Transverse colon (tissue), 4 donors: ENCODE data around the gene PPIAL4G. TPM values are rescaled to one million over a fixed set of nuclear protein-coding genes. Genes with fewer than 3 reads are reported as not detected.
"Not testable (repeated sequence)": the region's sequence is repeated elsewhere in the genome, so short reads cannot be mapped to it uniquely, and the experiment has no call there.

Experiments
- DNase-seq: peaks from one replicate; pipeline ENCODE4 v3.0.0-alpha.2; 2019
- H3K27ac ChIP-seq, 4 donors: fragments of 200-600 bp; sonication (generic); 2 replicates each; pipeline ENCODE4 v1.5.1; 2016 to 2018; ENCODE audit warnings: inconsistent platforms in 4 of 4
- H3K27me3 ChIP-seq: fragments of 200-600 bp; sonication (generic); 2 replicates; pipeline ENCODE4 v1.5.1; 2017; ENCODE audit warnings: inconsistent platforms
- H3K36me3 ChIP-seq, 4 donors: fragments of 200-600 bp; sonication (generic); 2 replicates each; pipeline ENCODE4 v1.5.1; 2017 to 2019; ENCODE audit warnings: inconsistent platforms in 4 of 4
- H3K4me1 ChIP-seq, 4 donors: fragments of 200-600 bp; sonication (generic); 2 replicates each; pipeline ENCODE4 v1.5.1; 2017 to 2020; ENCODE audit warnings: inconsistent platforms in 4 of 4
- H3K4me3 ChIP-seq, 4 donors: fragments of 200-600 bp; sonication (generic); 1 replicate in 1 of 4; 2 replicates in 3 of 4; pipeline versions ENCODE4 v1.5.1 to v1.6.1; 2017 to 2019; ENCODE audit warnings: inconsistent platforms in 4 of 4
- H3K9me3 ChIP-seq, 2 donors: fragments of 200-600 bp; sonication (generic); 2 replicates each; pipeline ENCODE4 v1.5.1; 2017 to 2019; ENCODE audit warnings: inconsistent platforms in 2 of 2
- POLR2A ChIP-seq: fragments of 450-650 bp; IDR thresholded peaks from one replicate; pipeline ENCODE4 v1.6.1; 2016; ENCODE audit warnings: antibody characterized with exemption, mild to moderate bottlenecking, moderate library complexity
- WGBS, 2 donors: methylation state at CpG; one replicate each; pipeline ENCODE4 v1.1.5; 2018; ENCODE audit warnings: low coverage in 1 of 2; 5-methylcytosine and 5-hydroxymethylcytosine counted together
- in situ Hi-C, 4 donors: fragments of 200-750 bp; cut with MboI; loops; one replicate each; pipeline versions ENCODE4 v1.15.0 to v1.15.1; 2017; ENCODE audit warnings: low sequenced_read_pairs in 3 of 4, low pct_ligation_motif_present in 1 of 4, low pct_unique_long_range_greater_than_20kb in 1 of 4
- intact Hi-C: fragments of 100-400 bp; cut with DNase I; formaldehyde crosslinking; loops from one replicate; pipeline ENCODE4 v1.15.1; 2023; ENCODE audit warnings: low total_unique reads
- total RNA-seq, 4 donors: library from RNA; depleted of rRNA; stranded (reverse); fragments of >200 nt; gene quantifications; one replicate each; pipeline ENCODE4 v1.1.0, GENCODE V29; 2016

Gene PPIAL4G
- total RNA-seq, 4 donors from 2014 or later: 0.16 TPM; not detected in 3

GRCh38 chr1:148512571-148513184 lies 29.6 kb upstream of the PPIAL4G start:
- H3K27me3 ChIP-seq, H3K9me3 ChIP-seq, H3K4me3 ChIP-seq, intact Hi-C loops, DNase-seq, H3K27ac ChIP-seq, in situ Hi-C loops, H3K4me1 ChIP-seq, H3K36me3 ChIP-seq: not testable (repeated sequence)
- 47 to 68% methylated on average over 3 to 8 of the region's 9 CpGs for WGBS, 2 donors

GRCh38 chr1:148493933-148494332 lies 10.8 kb upstream of the PPIAL4G start:
- H3K4me1 ChIP-seq: not testable (repeated sequence)

GRCh38 chr1:148481134-148481533 lies 2.0 kb downstream of the PPIAL4G start:
- H3K9me3 ChIP-seq, H3K4me1 ChIP-seq, H3K27ac ChIP-seq, in situ Hi-C loops, H3K36me3 ChIP-seq, H3K4me3 ChIP-seq, H3K27me3 ChIP-seq, DNase-seq, intact Hi-C loops: not testable (repeated sequence)
- WGBS, 2 donors: 70% methylated on average over 2 of the region's 4 CpGs; no CpG with 5 or more reads in 1 of the 2 donors

More at GRCh38 chr1:148493933-148494332, 10.8 kb upstream of the PPIAL4G start:
- H3K27me3 ChIP-seq, H3K9me3 ChIP-seq, H3K4me3 ChIP-seq, H3K27ac ChIP-seq, DNase-seq, in situ Hi-C loops, H3K36me3 ChIP-seq, intact Hi-C loops: not testable (repeated sequence)

- 1% methylated on average over 9 of the region's 28 CpGs; no CpG with 5 or more reads in 1 of the 2 donors for WGBS, 2 donors
- peak overlapping the region; percentile 88 to 93 (median 91) for H3K27ac ChIP-seq
- in situ Hi-C loops, intact Hi-C loops, H3K27me3 ChIP-seq, H3K4me1 ChIP-seq, H3K36me3 ChIP-seq, H3K9me3 ChIP-seq, DNase-seq: not testable (repeated sequence)
- H3K4me3 ChIP-seq: peak overlapping the region in 3 of 4 donors; percentile 54 to 76 (median 71)
Measured at GRCh38 chr1:148459694-148460093, 23.4 kb downstream of the PPIAL4G start.

- Histone ChIP-seq H3K4me3 (peak overlapping the region; percentile 45 to 76 (median 62)), H3K27ac (peak overlapping the region; percentile 88 to 93 (median 91))
- DNase-seq: peak; percentile 60
- intact Hi-C loops, H3K4me1 ChIP-seq, in situ Hi-C loops, H3K27me3 ChIP-seq, H3K9me3 ChIP-seq, H3K36me3 ChIP-seq: not testable (repeated sequence)
- 0% methylated on average over 13 of the region's 63 CpGs; no CpG with 5 or more reads in 1 of the 2 donors for WGBS, 2 donors
Measured at GRCh38 chr1:148458901-148459581, 24.1 kb downstream of the PPIAL4G start.

- H3K9me3 ChIP-seq, H3K4me1 ChIP-seq, H3K27me3 ChIP-seq, H3K36me3 ChIP-seq, intact Hi-C loops, in situ Hi-C loops: not testable (repeated sequence)
- H3K27ac ChIP-seq: peak overlapping the region; percentile 88 to 93 (median 91)
- DNase-seq: peak; percentile 29
- WGBS, 2 donors: 1% methylated on average over 11 of the region's 11 CpGs; no CpG with 5 or more reads in 1 of the 2 donors
- peak; percentile 38 for TF ChIP-seq POLR2A
- H3K4me3 ChIP-seq: peak overlapping the region in 3 of 4 donors; percentile 54 to 76 (median 71)
Measured at GRCh38 chr1:148458398-148458797, 24.7 kb downstream of the PPIAL4G start.

GRCh38 chr1:148452845-148453244 lies 30.3 kb downstream of the PPIAL4G start:
- H3K27ac ChIP-seq, in situ Hi-C loops, intact Hi-C loops: not testable (repeated sequence)

GRCh38 chr1:148439654-148440325 lies 43.3 kb downstream of the PPIAL4G start:
- H3K27ac ChIP-seq, in situ Hi-C loops, H3K36me3 ChIP-seq, DNase-seq, H3K4me3 ChIP-seq, intact Hi-C loops, H3K4me1 ChIP-seq, H3K27me3 ChIP-seq, H3K9me3 ChIP-seq: not testable (repeated sequence)
- 74 to 92% methylated on average over 4 to 5 of the region's 5 CpGs for WGBS, 2 donors

More at GRCh38 chr1:148452845-148453244, 30.3 kb downstream of the PPIAL4G start:
- 29% methylated on average over 2 of the region's 2 CpGs; no CpG with 5 or more reads in 1 of the 2 donors for WGBS, 2 donors
- H3K9me3 ChIP-seq, H3K4me3 ChIP-seq, DNase-seq, H3K36me3 ChIP-seq, H3K27me3 ChIP-seq, H3K4me1 ChIP-seq: not testable (repeated sequence)
